Measurements from ENCODE around the gene EBI3. TPM values are rescaled to one million over a fixed set of nuclear protein-coding genes. Genes with fewer than 3 reads are reported as not detected.

EBI3 gene
- polyA plus RNA-seq, 1 donor (not counting 4 experiments of a cell fraction or from before 2014, with no cell fraction given), result 0.05 TPM

DNA sequence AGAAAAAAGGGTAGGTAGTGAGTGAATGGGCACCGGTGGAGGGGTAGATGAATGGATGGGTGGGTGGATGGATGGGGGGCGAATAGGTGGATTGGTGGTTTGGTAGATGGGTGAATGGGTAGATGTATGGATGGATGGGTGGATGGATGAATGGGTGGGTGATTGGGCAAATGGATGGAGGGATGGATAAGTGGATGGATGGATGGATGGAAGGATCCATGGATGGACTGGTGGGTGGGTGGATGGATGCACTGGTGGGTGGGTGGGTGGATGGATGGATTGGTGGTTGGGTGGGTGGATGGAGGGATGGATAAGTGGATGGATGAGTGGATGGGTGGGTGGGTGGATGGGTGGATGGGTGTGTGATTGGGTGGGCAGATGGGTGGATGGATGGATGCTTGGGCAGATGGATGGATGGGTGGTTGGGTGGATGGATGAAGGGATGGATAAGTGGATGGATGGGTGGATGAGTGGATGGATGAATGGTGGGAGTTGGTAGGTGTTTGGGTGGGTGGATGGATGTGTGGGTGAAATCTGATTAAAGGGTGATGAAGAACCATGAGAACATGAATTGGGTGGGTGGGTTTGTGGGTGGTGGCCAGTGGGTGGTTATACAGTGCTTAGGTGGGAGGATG lies 44.5 kb upstream of the EBI3 start:
- FAIRE-seq, result no peak

DNA sequence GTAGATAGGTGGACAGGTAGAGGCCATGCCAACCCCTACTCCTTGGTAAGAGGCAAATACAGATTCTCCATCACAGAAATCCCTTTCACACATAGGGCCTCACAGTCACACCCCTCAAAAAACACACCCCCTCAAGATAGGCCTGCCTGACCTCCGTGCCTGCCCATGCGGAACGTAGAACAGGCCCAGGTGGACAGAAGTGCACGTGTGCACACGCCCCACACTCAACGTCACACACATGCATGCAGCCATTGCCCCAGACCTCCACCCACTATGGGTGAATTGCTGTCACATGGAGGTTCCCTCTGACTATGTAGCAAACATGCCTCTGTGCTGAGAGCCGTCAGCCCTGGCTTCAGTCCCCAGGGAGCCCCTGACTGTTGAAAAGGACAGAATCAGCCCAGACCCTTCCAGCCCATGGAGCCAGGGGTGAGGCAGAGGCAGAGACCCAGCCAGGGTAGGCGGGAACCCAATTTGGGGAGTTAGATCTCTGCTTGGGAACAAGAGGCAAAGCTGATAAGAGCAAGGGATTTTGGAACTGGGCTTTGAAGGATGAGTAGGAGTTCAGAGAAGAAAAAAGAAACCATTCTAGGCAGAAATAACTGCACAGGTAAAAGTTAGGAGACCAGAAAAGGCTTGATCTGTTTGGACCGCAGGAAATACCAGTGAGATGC lies 43.8 kb upstream of the EBI3 start:
- H3K27me3 ChIP-seq (ENCODE audit: control insufficient read depth, extremely low read depth, insufficient read depth, low read length), result no peaks in the 10 kb centered on the region
- no peak for FAIRE-seq
- no peak overlapping the region for H3K4me3 ChIP-seq (ENCODE audit: control insufficient read depth in 2 of 3, extremely low read depth in 1 of 3, insufficient read depth in 2 of 3, low read depth in 1 of 3, low read length in 3 of 3)
- TF ChIP-seq, protein P1, sequence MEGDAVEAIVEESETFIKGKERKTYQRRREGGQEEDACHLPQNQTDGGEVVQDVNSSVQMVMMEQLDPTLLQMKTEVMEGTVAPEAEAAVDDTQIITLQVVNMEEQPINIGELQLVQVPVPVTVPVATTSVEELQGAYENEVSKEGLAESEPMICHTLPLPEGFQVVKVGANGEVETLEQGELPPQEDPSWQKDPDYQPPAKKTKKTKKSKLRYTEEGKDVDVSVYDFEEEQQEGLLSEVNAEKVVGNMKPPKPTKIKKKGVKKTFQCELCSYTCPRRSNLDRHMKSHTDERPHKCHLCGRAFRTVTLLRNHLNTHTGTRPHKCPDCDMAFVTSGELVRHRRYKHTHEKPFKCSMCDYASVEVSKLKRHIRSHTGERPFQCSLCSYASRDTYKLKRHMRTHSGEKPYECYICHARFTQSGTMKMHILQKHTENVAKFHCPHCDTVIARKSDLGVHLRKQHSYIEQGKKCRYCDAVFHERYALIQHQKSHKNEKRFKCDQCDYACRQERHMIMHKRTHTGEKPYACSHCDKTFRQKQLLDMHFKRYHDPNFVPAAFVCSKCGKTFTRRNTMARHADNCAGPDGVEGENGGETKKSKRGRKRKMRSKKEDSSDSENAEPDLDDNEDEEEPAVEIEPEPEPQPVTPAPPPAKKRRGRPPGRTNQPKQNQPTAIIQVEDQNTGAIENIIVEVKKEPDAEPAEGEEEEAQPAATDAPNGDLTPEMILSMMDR (optimal IDR thresholded peaks at IDR 0.05 in 1 of 3, IDR thresholded peaks at IDR 0.05 in 1 of 3, conservative IDR thresholded peaks at IDR 0.05 in 1 of 3; ENCODE audit: extremely low read depth in 1 of 3, insufficient read depth in 2 of 3, low read length in 3 of 3), result no peak
- no peak for TF ChIP-seq EZH2 (IDR thresholded peaks at IDR 0.05; ENCODE audit: low read length)
- peaks cover 14% of the 10 kb centered on the region for H3K79me2 ChIP-seq (ENCODE audit: control insufficient read depth, insufficient read depth, low read length)
- no peak overlapping the region for H3K27ac ChIP-seq (ENCODE audit: control insufficient read depth, insufficient read depth, low read length)
- no peak for DNase-seq (ENCODE audit: low read depth, low spot score)
- peaks cover 0 to 1% of the 10 kb centered on the region in 2 experiments for H3K36me3 ChIP-seq (ENCODE audit: control insufficient read depth in 2 of 2, extremely low read depth in 1 of 2, insufficient read depth in 2 of 2, low read length in 2 of 2)
- H3K4me2 ChIP-seq (ENCODE audit: control insufficient read depth, extremely low read depth, insufficient read depth, low read depth, low read length), result no peak overlapping the region
- H3K9ac ChIP-seq (ENCODE audit: control insufficient read depth, extremely low read depth, insufficient read depth, low read length), result no peak overlapping the region
- peaks cover 14% of the 10 kb centered on the region for H3K4me1 ChIP-seq (ENCODE audit: control insufficient read depth, extremely low read depth, insufficient read depth, low read length)
- H4K20me1 ChIP-seq (ENCODE audit: control insufficient read depth, extremely low read depth, insufficient read depth, low read length), result no peaks in the 10 kb centered on the region
- no peaks in the 10 kb centered on the region for H3K9me3 ChIP-seq (ENCODE audit: control insufficient read depth, low read depth, low read length)
- no peaks in the 10 kb centered on the region for H3K9me1 ChIP-seq (ENCODE audit: control insufficient read depth, extremely low read depth, insufficient read depth, low read length)
- dilution Hi-C loops (cut with MboI; ENCODE audit: extremely low pct_ligation_motif_present, low sequenced_read_pairs), result no loop called here
- no peak overlapping the region for H2AFZ ChIP-seq (ENCODE audit: control insufficient read depth, low read length)

More for the DNA sequence above, 44.5 kb upstream of the EBI3 start:
- H3K9ac ChIP-seq (ENCODE audit: control insufficient read depth, extremely low read depth, insufficient read depth, low read length), result no peak overlapping the region
- H3K27ac ChIP-seq (ENCODE audit: control insufficient read depth, insufficient read depth, low read length), result no peak overlapping the region
- H3K9me1 ChIP-seq (ENCODE audit: control insufficient read depth, extremely low read depth, insufficient read depth, low read length), result no peaks in the 10 kb centered on the region
- H2AFZ ChIP-seq (ENCODE audit: control insufficient read depth, low read length), result no peak overlapping the region
- H4K20me1 ChIP-seq (ENCODE audit: control insufficient read depth, extremely low read depth, insufficient read depth, low read length), result no peaks in the 10 kb centered on the region
- no peaks in the 10 kb centered on the region for H3K27me3 ChIP-seq (ENCODE audit: control insufficient read depth, extremely low read depth, insufficient read depth, low read length)
- no peak overlapping the region for H3K4me2 ChIP-seq (ENCODE audit: control insufficient read depth, extremely low read depth, insufficient read depth, low read depth, low read length)
- no peaks in the 10 kb centered on the region for H3K9me3 ChIP-seq (ENCODE audit: control insufficient read depth, low read depth, low read length)
- DNase-seq (ENCODE audit: low read depth, low spot score), result no peak
- TF ChIP-seq EZH2 (IDR thresholded peaks at IDR 0.05; ENCODE audit: low read length), result no peak
- TF ChIP-seq, protein P1 (optimal IDR thresholded peaks at IDR 0.05 in 1 of 3, IDR thresholded peaks at IDR 0.05 in 1 of 3, conservative IDR thresholded peaks at IDR 0.05 in 1 of 3; ENCODE audit: extremely low read depth in 1 of 3, insufficient read depth in 2 of 3, low read length in 3 of 3), result no peak
- H3K4me1 ChIP-seq (ENCODE audit: control insufficient read depth, extremely low read depth, insufficient read depth, low read length), result peaks cover 14% of the 10 kb centered on the region
- H3K36me3 ChIP-seq (ENCODE audit: control insufficient read depth in 2 of 2, extremely low read depth in 1 of 2, insufficient read depth in 2 of 2, low read length in 2 of 2), result peaks cover 3 to 4% of the 10 kb centered on the region in 2 experiments
- peaks cover 15% of the 10 kb centered on the region for H3K79me2 ChIP-seq (ENCODE audit: control insufficient read depth, insufficient read depth, low read length)
- no peak overlapping the region for H3K4me3 ChIP-seq (ENCODE audit: control insufficient read depth in 2 of 3, extremely low read depth in 1 of 3, insufficient read depth in 2 of 3, low read depth in 1 of 3, low read length in 3 of 3)
- dilution Hi-C loops (cut with MboI; ENCODE audit: extremely low pct_ligation_motif_present, low sequenced_read_pairs), result no loop called here
